HCT116 (cell line): ENCODE measurements around the gene RAC2.

Experiments used
- CBX3 ChIP-seq: IDR thresholded peaks from 2 replicates; pipeline ENCODE4 v1.6.1; 2012; ENCODE audit warnings: low read depth
- CTCF ChIP-seq, 3 experiments: fragments of 200-600 bp in 1 of 3; sonication (generic) in 1 of 3; IDR thresholded peaks in 2 of 3; conservative IDR thresholded peaks in 1 of 3; 2 replicates each; pipeline ENCODE4 v1.5.1; 2012 to 2017; ENCODE audit warnings: low read depth in 2 of 3, low read length in 2 of 3, antibody characterized with exemption in 1 of 3, borderline replicate concordance in 1 of 3, control low read depth in 1 of 3, mild to moderate bottlenecking in 1 of 3, mixed read lengths in 1 of 3, mixed run types in 1 of 3, moderate library complexity in 1 of 3; ENCODE audit not compliant: insufficient read depth in 1 of 3
- EZH2 ChIP-seq: fragments of 200-600 bp; sonication (generic); IDR thresholded peaks from 2 replicates; pipeline ENCODE4 v1.6.1; 2017; ENCODE audit warnings: antibody characterized with exemption, mixed run types
- EZH2phosphoT487 ChIP-seq: fragments of 200-600 bp; IDR thresholded peaks from 2 replicates; pipeline ENCODE4 v1.6.1; 2018; ENCODE audit warnings: antibody characterized with exemption, borderline replicate concordance
- JUND ChIP-seq: IDR thresholded peaks from 2 replicates; pipeline ENCODE4 v1.6.1; 2012
- POLR2A ChIP-seq: IDR thresholded peaks from 2 replicates; pipeline ENCODE4 v1.7.0; 2011; ENCODE audit warnings: borderline replicate concordance; ENCODE audit not compliant: insufficient read depth, insufficient read length; ENCODE audit errors: extremely low read depth
- POLR2AphosphoS5 ChIP-seq: IDR thresholded peaks from 2 replicates; pipeline ENCODE4 v1.6.1; 2011; ENCODE audit warnings: mild to moderate bottlenecking, low read depth, low read length, moderate library complexity
- TCF7L2 ChIP-seq: IDR thresholded peaks from 2 replicates; pipeline ENCODE4 v1.7.0; 2011; ENCODE audit warnings: borderline replicate concordance, inconsistent platforms; ENCODE audit not compliant: insufficient read depth, insufficient read length; ENCODE audit errors: extremely low read depth
- YY1 ChIP-seq: IDR thresholded peaks from 2 replicates; pipeline ENCODE4 v1.6.1; 2011; ENCODE audit warnings: low read length, low read depth, moderate library complexity, mild to moderate bottlenecking; ENCODE audit not compliant: insufficient replicate concordance; ENCODE audit errors: extremely low read depth
- ZBTB33 ChIP-seq: IDR thresholded peaks from 2 replicates; pipeline ENCODE4 v1.6.1; 2011; ENCODE audit warnings: mild to moderate bottlenecking, low read length, moderate library complexity; ENCODE audit not compliant: insufficient replicate concordance; ENCODE audit errors: extremely low read depth
- ZFX ChIP-seq: fragments of 450-650 bp; IDR thresholded peaks from 2 replicates; pipeline ENCODE4 v1.6.1; 2017
- ZNF274 ChIP-seq: fragments of 200-500 bp; sonication (Bioruptor generic); IDR thresholded peaks from 2 replicates; pipeline ENCODE4 v1.6.1; 2014; ENCODE audit warnings: mild to moderate bottlenecking, low read depth, low read length, inconsistent platforms
- TF ChIP-seq, protein P1 (sequence below): IDR thresholded peaks from 2 replicates; pipeline ENCODE4 v1.6.1; 2012; ENCODE audit warnings: low read depth

DNA sequence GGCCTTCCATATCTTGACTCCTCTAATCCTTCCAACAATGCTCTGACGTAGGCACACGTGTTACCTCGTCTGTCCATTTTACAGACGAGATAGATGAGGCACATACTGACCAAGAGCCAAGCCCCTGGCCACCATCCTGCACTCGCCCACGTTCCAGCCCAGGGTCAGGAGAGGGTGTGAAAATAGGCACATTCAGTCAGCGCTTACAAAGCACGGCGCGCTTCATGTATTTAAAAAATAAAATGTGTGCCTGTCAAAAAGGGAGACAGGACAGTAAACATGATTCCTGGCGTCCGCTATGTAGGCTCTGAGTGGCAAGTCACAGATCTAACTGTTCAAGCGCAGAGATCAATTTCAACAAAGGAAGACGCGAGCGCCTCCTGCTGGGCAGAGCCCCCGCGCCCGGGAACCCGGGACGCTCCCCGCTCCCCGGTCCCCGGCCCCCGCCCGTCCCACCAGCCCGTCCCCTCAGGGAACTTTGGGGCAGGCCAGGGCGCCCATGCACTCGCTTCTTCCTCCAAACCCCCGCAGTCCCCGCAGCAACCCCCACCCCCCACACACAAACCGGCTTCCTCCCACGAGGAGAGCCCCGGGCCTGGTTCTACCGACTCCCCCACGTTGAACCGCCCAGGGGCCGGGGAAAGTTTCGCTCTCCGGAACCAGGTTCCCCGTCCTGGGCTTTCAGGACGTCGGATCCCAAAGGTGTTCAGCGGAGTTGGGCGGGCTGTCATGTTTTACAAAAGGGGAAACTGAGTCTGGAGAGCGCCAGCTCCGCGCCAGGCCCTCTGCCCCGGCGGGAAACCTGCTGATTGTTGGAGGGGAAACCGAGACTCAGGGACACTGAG, 45.6 kb downstream of the RAC2 start:
- TF ChIP-seq CTCF (IDR thresholded peaks at IDR 0.05 in 2 of 3, conservative IDR thresholded peaks at IDR 0.05 in 1 of 3; ENCODE audit: borderline replicate concordance in 1 of 3, insufficient read depth in 1 of 3, low read depth in 2 of 3, low read length in 2 of 3), result peak in 2 of 3 experiments; percentile 76 to 83; a peak in 4 of 6 replicates
- no peak for TF ChIP-seq TCF7L2
- TF ChIP-seq, protein P1, sequence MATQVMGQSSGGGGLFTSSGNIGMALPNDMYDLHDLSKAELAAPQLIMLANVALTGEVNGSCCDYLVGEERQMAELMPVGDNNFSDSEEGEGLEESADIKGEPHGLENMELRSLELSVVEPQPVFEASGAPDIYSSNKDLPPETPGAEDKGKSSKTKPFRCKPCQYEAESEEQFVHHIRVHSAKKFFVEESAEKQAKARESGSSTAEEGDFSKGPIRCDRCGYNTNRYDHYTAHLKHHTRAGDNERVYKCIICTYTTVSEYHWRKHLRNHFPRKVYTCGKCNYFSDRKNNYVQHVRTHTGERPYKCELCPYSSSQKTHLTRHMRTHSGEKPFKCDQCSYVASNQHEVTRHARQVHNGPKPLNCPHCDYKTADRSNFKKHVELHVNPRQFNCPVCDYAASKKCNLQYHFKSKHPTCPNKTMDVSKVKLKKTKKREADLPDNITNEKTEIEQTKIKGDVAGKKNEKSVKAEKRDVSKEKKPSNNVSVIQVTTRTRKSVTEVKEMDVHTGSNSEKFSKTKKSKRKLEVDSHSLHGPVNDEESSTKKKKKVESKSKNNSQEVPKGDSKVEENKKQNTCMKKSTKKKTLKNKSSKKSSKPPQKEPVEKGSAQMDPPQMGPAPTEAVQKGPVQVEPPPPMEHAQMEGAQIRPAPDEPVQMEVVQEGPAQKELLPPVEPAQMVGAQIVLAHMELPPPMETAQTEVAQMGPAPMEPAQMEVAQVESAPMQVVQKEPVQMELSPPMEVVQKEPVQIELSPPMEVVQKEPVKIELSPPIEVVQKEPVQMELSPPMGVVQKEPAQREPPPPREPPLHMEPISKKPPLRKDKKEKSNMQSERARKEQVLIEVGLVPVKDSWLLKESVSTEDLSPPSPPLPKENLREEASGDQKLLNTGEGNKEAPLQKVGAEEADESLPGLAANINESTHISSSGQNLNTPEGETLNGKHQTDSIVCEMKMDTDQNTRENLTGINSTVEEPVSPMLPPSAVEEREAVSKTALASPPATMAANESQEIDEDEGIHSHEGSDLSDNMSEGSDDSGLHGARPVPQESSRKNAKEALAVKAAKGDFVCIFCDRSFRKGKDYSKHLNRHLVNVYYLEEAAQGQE, result no peak
- TF ChIP-seq POLR2A, result no peak
- no peak for TF ChIP-seq EZH2phosphoT487
- no peak for TF ChIP-seq CBX3
- no peak for TF ChIP-seq YY1
- no peak for TF ChIP-seq EZH2
- TF ChIP-seq JUND, result no peak
- 0 out of 2 replicates have a peak, but pooled peaks have one; percentile 24 for TF ChIP-seq POLR2AphosphoS5
- TF ChIP-seq ZFX, result no peak
- TF ChIP-seq ZNF274, result no peak
- TF ChIP-seq ZBTB33, result no peak
